ENCODE results near the gene LONRF2.

The LONRF2 gene

GRCh38 chr2:100256849-100257248 is 65.5 kb downstream of the LONRF2 start:
- Histone ChIP-seq H3K4me3 (ENCODE audit: low read depth, low read length) (no peak overlapping the region), H3K27ac (no peak overlapping the region), H3K27me3 (replicated peaks) (no peaks in the 10 kb centered on the region), H3K36me3 (replicated peaks) (no peaks in the 10 kb centered on the region)
- no peak for TF ChIP-seq CTCF (IDR thresholded peaks at IDR 0.05; ENCODE audit: low read depth, low read length, missing control alignments)
- no peak for DNase-seq
- in situ Hi-C loops (cut with HindIII; ENCODE audit: low pct_ligation_motif_present, low sequenced_read_pairs): loop anchor here (25.0 kb wide), 1 partner anchor 130 kb away; no protein-coding TSS in a partner anchor

GRCh38 chr2:100256416-100256815 is 65.9 kb downstream of the LONRF2 start:
- in situ Hi-C loops (cut with HindIII; ENCODE audit: low pct_ligation_motif_present, low sequenced_read_pairs): loop anchor here (25.0 kb wide), 1 partner anchor 131 kb away; no protein-coding TSS in a partner anchor
- no peak overlapping the region for H3K4me3 ChIP-seq (ENCODE audit: low read depth, low read length)
- H3K27me3 ChIP-seq (replicated peaks): no peaks in the 10 kb centered on the region
- no peaks in the 10 kb centered on the region for H3K36me3 ChIP-seq (replicated peaks)
- no peak for DNase-seq
- no peak for TF ChIP-seq CTCF (IDR thresholded peaks at IDR 0.05; ENCODE audit: low read depth, low read length, missing control alignments)
- H3K27ac ChIP-seq: no peak overlapping the region

- no peaks in the 10 kb centered on the region for H3K27me3 ChIP-seq (replicated peaks)
- no peak for DNase-seq
- no peak overlapping the region for H3K27ac ChIP-seq
- in situ Hi-C loops (cut with HindIII; ENCODE audit: low pct_ligation_motif_present, low sequenced_read_pairs): loop anchor here (25.0 kb wide), 1 partner anchor 133 kb away; no protein-coding TSS in a partner anchor
- no peak for TF ChIP-seq CTCF (IDR thresholded peaks at IDR 0.05; ENCODE audit: low read depth, low read length, missing control alignments)
- H3K4me3 ChIP-seq (ENCODE audit: low read depth, low read length): no peak overlapping the region
- no peaks in the 10 kb centered on the region for H3K36me3 ChIP-seq (replicated peaks)
These were observed 67.6 kb downstream of the LONRF2 start for GRCh38 chr2:100254646-100255210.

GRCh38 chr2:100253786-100254185 is 68.5 kb downstream of the LONRF2 start:
- in situ Hi-C loops (cut with HindIII; ENCODE audit: low pct_ligation_motif_present, low sequenced_read_pairs): loop anchor here (25.0 kb wide), 1 partner anchor 134 kb away; no protein-coding TSS in a partner anchor
- no peaks in the 10 kb centered on the region for H3K36me3 ChIP-seq (replicated peaks)
- no peak overlapping the region for H3K27ac ChIP-seq
- no peaks in the 10 kb centered on the region for H3K27me3 ChIP-seq (replicated peaks)
- no peak for DNase-seq
- no peak for TF ChIP-seq CTCF (IDR thresholded peaks at IDR 0.05; ENCODE audit: low read depth, low read length, missing control alignments)
- H3K4me3 ChIP-seq (ENCODE audit: low read depth, low read length): no peak overlapping the region

- H3K27me3 ChIP-seq (replicated peaks): no peaks in the 10 kb centered on the region
- no peak for DNase-seq
- no peak overlapping the region for H3K4me3 ChIP-seq (ENCODE audit: low read depth, low read length)
- no peak for TF ChIP-seq CTCF (IDR thresholded peaks at IDR 0.05; ENCODE audit: low read depth, low read length, missing control alignments)
- no peaks in the 10 kb centered on the region for H3K36me3 ChIP-seq (replicated peaks)
- in situ Hi-C loops (cut with HindIII; ENCODE audit: low pct_ligation_motif_present, low sequenced_read_pairs): loop anchor here (25.0 kb wide), 1 partner anchor 134 kb away; no protein-coding TSS in a partner anchor
- H3K27ac ChIP-seq: no peak overlapping the region
These were observed 69.2 kb downstream of the LONRF2 start for GRCh38 chr2:100252811-100253698.
